VCaP (cell line): ENCODE data around the gene BNC2.

ENCODE experiments used
- H3K27ac ChIP-seq: fragments of 450-650 bp; 2 replicates; pipeline ENCODE4 v1.5.1; 2017
- TF ChIP-seq, protein P1 (sequence below): fragments of 450-650 bp; conservative IDR thresholded peaks from 2 replicates; pipeline ENCODE4 v1.5.1; 2017; ENCODE audit warnings: mild to moderate bottlenecking, moderate library complexity

The BNC2 gene

GRCh38 chr9:16824545-16825330 lies 45.7 kb downstream of the BNC2 start:
- peak overlapping the region; percentile 79 for H3K27ac ChIP-seq
- TF ChIP-seq, protein P1, sequence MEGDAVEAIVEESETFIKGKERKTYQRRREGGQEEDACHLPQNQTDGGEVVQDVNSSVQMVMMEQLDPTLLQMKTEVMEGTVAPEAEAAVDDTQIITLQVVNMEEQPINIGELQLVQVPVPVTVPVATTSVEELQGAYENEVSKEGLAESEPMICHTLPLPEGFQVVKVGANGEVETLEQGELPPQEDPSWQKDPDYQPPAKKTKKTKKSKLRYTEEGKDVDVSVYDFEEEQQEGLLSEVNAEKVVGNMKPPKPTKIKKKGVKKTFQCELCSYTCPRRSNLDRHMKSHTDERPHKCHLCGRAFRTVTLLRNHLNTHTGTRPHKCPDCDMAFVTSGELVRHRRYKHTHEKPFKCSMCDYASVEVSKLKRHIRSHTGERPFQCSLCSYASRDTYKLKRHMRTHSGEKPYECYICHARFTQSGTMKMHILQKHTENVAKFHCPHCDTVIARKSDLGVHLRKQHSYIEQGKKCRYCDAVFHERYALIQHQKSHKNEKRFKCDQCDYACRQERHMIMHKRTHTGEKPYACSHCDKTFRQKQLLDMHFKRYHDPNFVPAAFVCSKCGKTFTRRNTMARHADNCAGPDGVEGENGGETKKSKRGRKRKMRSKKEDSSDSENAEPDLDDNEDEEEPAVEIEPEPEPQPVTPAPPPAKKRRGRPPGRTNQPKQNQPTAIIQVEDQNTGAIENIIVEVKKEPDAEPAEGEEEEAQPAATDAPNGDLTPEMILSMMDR = peak; percentile 71

- TF ChIP-seq, protein P1 = no peak
- peak overlapping the region; percentile 79 for H3K27ac ChIP-seq
Observed at GRCh38 chr9:16823906-16824305, 46.6 kb downstream of the BNC2 start.

DNA sequence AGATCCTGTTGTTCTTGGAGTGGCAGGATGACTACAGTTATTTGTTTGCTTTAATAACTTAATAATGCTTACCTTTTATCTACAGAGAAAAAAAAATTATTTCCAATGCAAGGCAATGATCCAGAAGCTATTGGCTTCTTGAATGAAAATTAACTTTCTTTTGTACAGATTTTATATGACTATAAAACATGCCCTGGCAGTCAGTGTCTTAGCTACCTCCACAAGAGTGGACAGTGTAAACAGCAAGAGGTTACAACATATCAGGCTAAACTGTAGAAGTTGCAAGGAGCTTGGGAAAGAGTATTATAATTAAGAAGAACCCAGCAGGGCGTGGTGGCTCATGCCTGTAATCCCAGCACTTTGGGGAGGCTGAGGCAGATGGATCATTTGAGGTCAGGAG lies 49.1 kb downstream of the BNC2 start:
- TF ChIP-seq, protein P1 = no peak
- peak overlapping the region; percentile 76 for H3K27ac ChIP-seq

DNA sequence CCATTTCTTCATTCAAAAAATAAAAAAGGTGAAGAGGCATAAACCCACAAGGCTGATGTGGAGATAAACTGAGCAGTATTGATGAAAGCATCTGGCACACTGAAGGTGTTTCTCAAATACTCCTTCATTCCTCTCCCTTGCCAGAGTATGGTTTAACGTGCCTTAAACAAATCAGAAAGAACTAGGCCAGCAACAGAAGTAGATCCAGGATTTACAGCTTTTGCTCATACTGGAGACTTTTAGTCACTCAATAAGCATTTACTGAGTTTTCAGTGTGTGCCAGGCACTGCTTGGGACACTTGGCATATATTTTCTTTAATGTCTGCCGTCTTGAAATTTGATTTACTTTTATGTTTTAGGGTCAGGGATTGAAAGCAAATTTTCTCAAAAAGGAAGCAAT lies 53.0 kb downstream of the BNC2 start:
- no peak overlapping the region for H3K27ac ChIP-seq

GRCh38 chr9:16817002-16817401 lies 53.5 kb downstream of the BNC2 start:
- TF ChIP-seq, protein P1 = no peak
- no peak overlapping the region for H3K27ac ChIP-seq

More for the DNA sequence above, 53.0 kb downstream of the BNC2 start:
- TF ChIP-seq, protein P1 = no peak

DNA sequence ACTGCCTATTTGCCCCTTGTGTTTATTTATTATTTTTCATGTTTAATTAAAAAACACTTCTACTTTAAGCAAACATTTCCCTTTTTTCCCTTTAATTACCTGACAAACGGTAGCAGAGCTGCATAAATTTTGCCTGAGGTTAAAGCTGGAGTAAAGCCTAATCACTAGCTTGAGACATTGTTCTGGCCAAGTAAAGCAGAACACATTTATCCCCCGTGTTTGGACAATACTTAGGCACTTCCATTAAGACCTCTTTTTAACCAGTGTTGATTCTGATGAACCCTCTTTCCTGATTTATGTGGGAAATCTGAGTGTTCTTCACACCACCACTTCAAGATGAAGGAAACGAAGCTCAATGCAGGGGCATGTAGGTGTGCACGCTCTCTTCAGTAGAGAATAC lies 54.5 kb downstream of the BNC2 start:
- no peak overlapping the region for H3K27ac ChIP-seq
- TF ChIP-seq, protein P1 = no peak

GRCh38 chr9:16815079-16815478 lies 55.4 kb downstream of the BNC2 start:
- TF ChIP-seq, protein P1 = no peak
- no peak overlapping the region for H3K27ac ChIP-seq
